Measurements from ENCODE around the gene ASCC2. TPM values are rescaled to one million over a fixed set of nuclear protein-coding genes. Genes with fewer than 3 reads are reported as not detected.
"Not testable (repeated sequence)": the region's sequence is repeated elsewhere in the genome, so short reads cannot be mapped to it uniquely, and the experiment has no call there.

The ASCC2 gene
- total RNA-seq, 2 donors from 2014 or later: 44.2 to 45.5 TPM

- Histone ChIP-seq H3K4me3 (ENCODE audit: low read length) (no peak overlapping the region), H3K27me3 (ENCODE audit: control insufficient read depth, insufficient read depth, low read length, poor library complexity, severe bottlenecking) (no peaks in the 10 kb centered on the region), H3K4me1 (ENCODE audit: control insufficient read depth, insufficient read depth, low read length) (no peaks in the 10 kb centered on the region), H3K27ac (ENCODE audit: low read depth, low read length) (no peak overlapping the region), H3K9me3 (ENCODE audit: control insufficient read depth, low read length) (no peaks in the 10 kb centered on the region), H3K36me3 (ENCODE audit: control insufficient read depth, insufficient read depth, low read length) (no peaks in the 10 kb centered on the region), H3K9ac (ENCODE audit: extremely low read depth, low read length, poor library complexity, severe bottlenecking) (no peak overlapping the region)
- Mint-ChIP-seq H3K36me3 (ENCODE audit: low read depth) (no peaks in the 10 kb centered on the region), H3K4me3 (no peak overlapping the region), H3K27ac (no peak overlapping the region), H3K9me3 (peaks cover 4% of the 10 kb centered on the region), H3K27me3 (ENCODE audit: insufficient read depth) (no peaks in the 10 kb centered on the region), H3K4me1 (peaks cover 19% of the 10 kb centered on the region)
- TF ChIP-seq CTCF (conservative IDR thresholded peaks at IDR 0.05): no peak
- DNase-seq: no peak
Measured at GRCh38 chr22:29840498-29840897, 2.4 kb upstream of the ASCC2 start.

DNA sequence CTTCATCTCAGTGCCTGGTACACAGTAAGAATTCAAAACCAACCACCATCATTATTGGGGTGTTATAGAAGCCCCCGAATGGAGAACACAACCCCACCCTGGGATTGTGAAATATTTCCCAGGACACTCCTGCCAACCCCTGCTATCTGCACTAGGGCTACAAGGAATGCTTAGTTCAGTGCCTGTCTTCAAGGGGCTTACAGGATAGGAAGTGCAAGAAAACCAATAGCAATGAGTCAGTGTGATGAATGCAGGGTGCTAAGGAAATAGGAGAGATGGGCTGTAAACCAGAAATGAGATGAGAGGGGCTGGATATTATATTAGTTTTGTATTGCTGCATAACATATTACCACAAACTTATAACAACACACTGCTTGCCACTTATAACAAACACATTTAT, 965 bp upstream of the ASCC2 start:
- Mint-ChIP-seq H3K27me3 (ENCODE audit: insufficient read depth) (no peaks in the 10 kb centered on the region), H3K27ac (no peak overlapping the region), H3K9me3 (peaks cover 4% of the 10 kb centered on the region), H3K4me1 (peaks cover 19% of the 10 kb centered on the region), H3K4me3 (no peak overlapping the region), H3K36me3 (ENCODE audit: low read depth) (peaks cover 4% of the 10 kb centered on the region)
- Histone ChIP-seq H3K27ac (ENCODE audit: low read depth, low read length) (no peak overlapping the region), H3K9me3 (ENCODE audit: control insufficient read depth, low read length) (no peaks in the 10 kb centered on the region), H3K4me1 (ENCODE audit: control insufficient read depth, insufficient read depth, low read length) (no peaks in the 10 kb centered on the region), H3K9ac (ENCODE audit: extremely low read depth, low read length, poor library complexity, severe bottlenecking) (no peak overlapping the region), H3K27me3 (ENCODE audit: control insufficient read depth, insufficient read depth, low read length, poor library complexity, severe bottlenecking) (no peaks in the 10 kb centered on the region), H3K36me3 (ENCODE audit: control insufficient read depth, insufficient read depth, low read length) (peaks cover 5% of the 10 kb centered on the region), H3K4me3 (ENCODE audit: low read length) (peak overlapping the region; percentile 93)
- 82% methylated on average over 1 of the region's 1 CpG; no CpG with 5 or more reads in 1 of the 2 experiments for WGBS, 2 experiments (ENCODE audit: insufficient coverage in 1 of 2, insufficient read length in 1 of 2)
- TF ChIP-seq CTCF (conservative IDR thresholded peaks at IDR 0.05): no peak
- no peak for DNase-seq

GRCh38 chr22:29838599-29838956, 504 bp upstream of the ASCC2 start:
- Mint-ChIP-seq H3K27me3 (ENCODE audit: insufficient read depth) (no peaks in the 10 kb centered on the region), H3K4me1 (peaks cover 19% of the 10 kb centered on the region), H3K36me3 (ENCODE audit: low read depth) (peaks cover 6% of the 10 kb centered on the region), H3K4me3 (peak overlapping the region; percentile 90), H3K9me3 (peaks cover 4% of the 10 kb centered on the region), H3K27ac (peak overlapping the region; percentile 92)
- 84 to 93% methylated on average over 5 of the region's 5 CpGs for WGBS, 2 experiments (ENCODE audit: insufficient coverage in 1 of 2, insufficient read length in 1 of 2)
- Histone ChIP-seq H3K36me3 (ENCODE audit: control insufficient read depth, insufficient read depth, low read length) (peaks cover 9% of the 10 kb centered on the region), H3K27me3 (ENCODE audit: control insufficient read depth, insufficient read depth, low read length, poor library complexity, severe bottlenecking) (no peaks in the 10 kb centered on the region), H3K27ac (ENCODE audit: low read depth, low read length) (no peak overlapping the region), H3K9me3 (ENCODE audit: control insufficient read depth, low read length) (no peaks in the 10 kb centered on the region), H3K4me1 (ENCODE audit: control insufficient read depth, insufficient read depth, low read length) (no peaks in the 10 kb centered on the region), H3K4me3 (ENCODE audit: low read length) (peak overlapping the region; percentile 93), H3K9ac (ENCODE audit: extremely low read depth, low read length, poor library complexity, severe bottlenecking) (no peak overlapping the region)
- TF ChIP-seq CTCF (conservative IDR thresholded peaks at IDR 0.05): no peak
- DNase-seq: no peak

GRCh38 chr22:29836791-29837370, 1.2 kb downstream of the ASCC2 start:
- H3K27ac Mint-ChIP-seq; H3K27me3 ChIP-seq (ENCODE audit: control insufficient read depth, insufficient read depth, low read length, poor library complexity, severe bottlenecking); H3K4me1 Mint-ChIP-seq; H3K9me3 ChIP-seq (ENCODE audit: control insufficient read depth, low read length); H3K9me3 Mint-ChIP-seq; DNase-seq; H3K9ac ChIP-seq (ENCODE audit: extremely low read depth, low read length, poor library complexity, severe bottlenecking); H3K27ac ChIP-seq (ENCODE audit: low read depth, low read length); H3K27me3 Mint-ChIP-seq (ENCODE audit: insufficient read depth); H3K4me1 ChIP-seq (ENCODE audit: control insufficient read depth, insufficient read depth, low read length): not testable (repeated sequence)
- peak overlapping the region; percentile 93 for H3K4me3 ChIP-seq (ENCODE audit: low read length)
- peaks cover 19% of the 10 kb centered on the region for H3K36me3 Mint-ChIP-seq (ENCODE audit: low read depth)
- H3K4me3 Mint-ChIP-seq: peak overlapping the region; percentile 90
- peaks cover 24% of the 10 kb centered on the region for H3K36me3 ChIP-seq (ENCODE audit: control insufficient read depth, insufficient read depth, low read length)
- 93 to 96% methylated on average over 10 to 18 of the region's 18 CpGs for whole genome bisulfite sequencing, 2 experiments (ENCODE audit: insufficient coverage in 1 of 2, insufficient read length in 1 of 2)
